ENCODE results near the gene PXN. TPM values are rescaled to one million over a fixed set of nuclear protein-coding genes. Genes with fewer than 3 reads are reported as not detected.
A peak's percentile ranks its signal among the peaks of the same experiment; 100 is the strongest.

Gene PXN
- total and polyA plus RNA-seq, 10 of the 15 experiments (the other 5 are each of a cell fraction or from before 2014, with no cell fraction given): 1.0 to 32.0 (median 11.5) TPM

GRCh38 chr12:120228041-120228290, 37.6 kb downstream of the PXN start:
- ChIA-PET POLR2A (interaction anchor here (0.5 to 3.4 kb wide), 11 partner anchors 11 to 206 kb away, joined by 3 to 17 read pairs (median 4); partner anchors contain the start of genes PXN, RNU4-1, RNU4-2 and SIRT4), SMC1A (ENCODE audit: uncharacterized antibody, unreplicated experiment) (interaction anchor here (0.8 to 8.5 kb wide), 22 partner anchors 8 to 210 kb away, joined by 3 to 152 read pairs (median 6); partner anchors contain the start of genes COX6A1, PXN, RNU4-1 and RNU4-2), RAD21 (ENCODE audit: unreplicated experiment) (interaction anchor here (0.6 to 7.5 kb wide), 29 partner anchors 8 to 239 kb away, joined by 3 to 170 read pairs (median 4); partner anchors contain the start of genes BICDL1, PXN, RAB35 and RNU4-1), CTCF (interaction anchor here (0.7 to 9.3 kb wide), 48 partner anchors 9 to 305 kb away, joined by 3 to 287 read pairs (median 5); partner anchors contain the start of genes PXN, RNU4-1, RNU4-2 and RPLP0)
- Histone ChIP-seq H4K20me1 (ENCODE audit: control insufficient read depth, insufficient read depth) (no peaks in the 10 kb centered on the region), H3K9ac (ENCODE audit: control insufficient read depth, insufficient read depth, low read length) (no peak overlapping the region), H3K36me3 (ENCODE audit: control insufficient read depth in 2 of 2, insufficient read depth in 2 of 2, low read length in 1 of 2) (no peaks in the 10 kb centered on the region), H3K4me3 (no peak overlapping the region), H3K27me3 (replicated peaks in 1 of 2; ENCODE audit: control insufficient read depth in 2 of 2, insufficient read depth in 2 of 2, low read length in 1 of 2) (no peaks in the 10 kb centered on the region), H3K4me1 (ENCODE audit: control insufficient read depth, insufficient read depth, low read length) (peaks cover 32% of the 10 kb centered on the region), H3K79me2 (ENCODE audit: control insufficient read depth, insufficient read depth, low read length) (no peaks in the 10 kb centered on the region), H2AFZ (ENCODE audit: control insufficient read depth, low read depth, low read length) (peak overlapping the region; percentile 65), H3K27ac (ENCODE audit: control insufficient read depth, insufficient read depth) (no peak overlapping the region), H3K4me2 (ENCODE audit: control insufficient read depth, insufficient read depth) (peak overlapping the region; percentile 59; the same call in 1 of the 2 replicates), H3K9me3 (replicated peaks; ENCODE audit: control insufficient read depth, insufficient read depth, low read length) (no peaks in the 10 kb centered on the region)
- BruUV-seq (replicated peaks): no TSS peak
- DNase-seq (ENCODE audit: low read depth, low spot score) (no peak), FAIRE-seq (no peak), ATAC-seq (no peak)
- intact Hi-C loops (cut with micrococcal nuclease; ENCODE audit: unreplicated experiment): loop anchor here (1.0 kb wide), 2 partner anchors 37 to 63 kb away; partner anchors contain the start of genes PXN and RNU4-2
- in situ Hi-C loops (cut with MboI): loop anchor here (10.0 kb wide), 1 partner anchor 47 kb away; no protein-coding TSS in a partner anchor
- 83% methylated on average over 3 of the region's 3 CpGs for WGBS (ENCODE audit: insufficient coverage, insufficient replicate concordance, low lambda C conversion rate, missing lambda C conversion rate)
- TF ChIP-seq CBFB (IDR thresholded peaks at IDR 0.05; ENCODE audit: low read depth): no peak
- TF ChIP-seq BCLAF1 (IDR thresholded peaks at IDR 0.05): no peak
- no peak for TF ChIP-seq CBX3 (IDR thresholded peaks at IDR 0.05; ENCODE audit: borderline replicate concordance, low read depth)
- TF ChIP-seq BHLHE40 (IDR thresholded peaks at IDR 0.05; ENCODE audit: borderline replicate concordance in 1 of 2, low read depth in 2 of 2, low read length in 1 of 2): no peak
- TF ChIP-seq NRF1 (conservative IDR thresholded peaks at IDR 0.05; ENCODE audit: low read depth, low read length): no peak
